Measurements from ENCODE around the gene RPUSD1. TPM values are rescaled to one million over a fixed set of nuclear protein-coding genes. Genes with fewer than 3 reads are reported as not detected.

RPUSD1 gene
- total and polyA plus RNA-seq, 2 donors (not counting 1 experiment from before 2014, with no cell fraction given) = 34.7 to 46.1 TPM

GRCh38 chr16:734981-735881 is 53.0 kb downstream of the RPUSD1 start:
- ChIA-PET CTCF (no interaction called here), POLR2A (interaction anchor here (1.7 kb wide), 1 partner anchor 14 kb away, joined by 5 read pairs; the partner anchor contains the start of gene ANTKMT)
- Histone ChIP-seq H3K4me3 (ENCODE audit: control extremely low read depth in 1 of 5, extremely low read depth in 1 of 5, insufficient read depth in 1 of 5, low read depth in 2 of 5, low read length in 4 of 5) (no peak overlapping the region), H2AFZ (ENCODE audit: insufficient read depth, low read depth, low read length, poor library complexity, severe bottlenecking) (no peak overlapping the region), H3K9ac (ENCODE audit: low read length) (no peak overlapping the region), H4K20me1 (ENCODE audit: control insufficient read depth, insufficient read depth, low read length, poor library complexity, severe bottlenecking) (peaks cover 9% of the 10 kb centered on the region), H3K4me2 (replicated peaks; ENCODE audit: low read depth, low read length, poor library complexity, severe bottlenecking) (no peak overlapping the region), H3K79me2 (ENCODE audit: control insufficient read depth, insufficient read depth, low read length) (peaks cover 10% of the 10 kb centered on the region), H3K36me3 (replicated peaks in 1 of 2; ENCODE audit: control extremely low read depth in 1 of 2, control insufficient read depth in 1 of 2, extremely low read depth in 1 of 2, insufficient read depth in 2 of 2, low read length in 1 of 2) (peaks cover 0 to 52% of the 10 kb centered on the region in 2 experiments), H3K27me3 (replicated peaks in 1 of 4; ENCODE audit: control extremely low read depth in 1 of 4, control insufficient read depth in 3 of 4, insufficient read depth in 4 of 4, low read length in 3 of 4) (no peaks in the 10 kb centered on the region), H3K9me3 (ENCODE audit: control extremely low read depth in 1 of 3, control insufficient read depth in 2 of 3, insufficient read depth in 1 of 3, low read length in 2 of 3) (no peaks in the 10 kb centered on the region), H3K4me1 (ENCODE audit: control insufficient read depth in 2 of 2, insufficient read depth in 2 of 2, low read length in 2 of 2) (peaks cover 19 to 30% of the 10 kb centered on the region in 2 donors), H3K27ac (ENCODE audit: low read length in 2 of 2) (no peak overlapping the region)
- TF ChIP-seq CTCF (IDR thresholded peaks at IDR 0.05) (no peak), EZH2 (IDR thresholded peaks at IDR 0.05; ENCODE audit: borderline replicate concordance, insufficient read depth, low read depth, low read length, poor library complexity, severe bottlenecking) (no peak)
- peaks cover 18% of the 10 kb centered on the region for H3K4me1 Mint-ChIP-seq
- no peaks in the 10 kb centered on the region for H3K27me3 Mint-ChIP-seq
- no peaks in the 10 kb centered on the region for H3K9me3 Mint-ChIP-seq (ENCODE audit: insufficient read depth)
- peak overlapping the region; percentile 37 for H3K27ac Mint-ChIP-seq
- no peak for DNase-seq
- ATAC-seq (ENCODE audit: low read depth) = no peak
- 97% methylated on average over 25 of the region's 25 CpGs for WGBS (ENCODE audit: insufficient coverage)
- H3K4me3 Mint-ChIP-seq = no peak overlapping the region
- intact Hi-C loops (cut with micrococcal nuclease) = no loop called here

Small RNA genes within 50 kb of the gene (small RNA-seq; reads per million reads assigned to genes)
- not detected for gene MIR662 (ENCODE audit: insufficient read length, low read depth, low replicate concordance)

Other genes with a start within 250 kb of the RPUSD1 start
- not detected in 2 replicates for gene PRR35, start 228.0 kb downstream of the RPUSD1 start, total RNA-seq
- not detected in 2 replicates for gene PRR35, start 228.0 kb downstream of the RPUSD1 start, polyA plus RNA-seq
- gene NHLRC4, start 221.4 kb downstream of the RPUSD1 start, total RNA-seq = 4.2 and 4.5 TPM in 2 replicates
- 1.3 and 2.2 TPM in 2 replicates for gene NHLRC4, start 221.4 kb downstream of the RPUSD1 start, polyA plus RNA-seq
- 68.5 and 79.5 TPM in 2 replicates for gene PIGQ, start 218.4 kb downstream of the RPUSD1 start, total RNA-seq
- 56.7 and 56.9 TPM in 2 replicates for gene PIGQ, start 218.4 kb downstream of the RPUSD1 start, polyA plus RNA-seq
- gene RAB40C, start 198.3 kb downstream of the RPUSD1 start, total RNA-seq = 25.5 and 26.9 TPM in 2 replicates
- 12.7 and 15.0 TPM in 2 replicates for gene RAB40C, start 198.3 kb downstream of the RPUSD1 start, polyA plus RNA-seq
- gene WFIKKN1, start 157.4 kb downstream of the RPUSD1 start, total RNA-seq = 0.84 and 0.90 TPM in 2 replicates
- gene WFIKKN1, start 157.4 kb downstream of the RPUSD1 start, polyA plus RNA-seq = 0.53 and 0.64 TPM in 2 replicates
- 47.2 and 56.6 TPM in 2 replicates for gene METTL26, start 152.1 kb downstream of the RPUSD1 start, total RNA-seq
- gene METTL26, start 152.1 kb downstream of the RPUSD1 start, polyA plus RNA-seq = 77.7 and 140 TPM in 2 replicates
- gene MCRIP2, start 146.6 kb downstream of the RPUSD1 start, total RNA-seq = 29.2 and 31.6 TPM in 2 replicates
- 28.5 and 46.0 TPM in 2 replicates for gene MCRIP2, start 146.6 kb downstream of the RPUSD1 start, polyA plus RNA-seq
- gene WDR90, start 139.0 kb downstream of the RPUSD1 start, total RNA-seq = 34.7 and 45.0 TPM in 2 replicates
- 23.1 and 25.7 TPM in 2 replicates for gene WDR90, start 139.0 kb downstream of the RPUSD1 start, polyA plus RNA-seq
- gene RHOT2, start 120.2 kb downstream of the RPUSD1 start, total RNA-seq = 207 and 215 TPM in 2 replicates
- gene RHOT2, start 120.2 kb downstream of the RPUSD1 start, polyA plus RNA-seq = 461 and 536 TPM in 2 replicates
- 0.76 and 1.0 TPM in 2 replicates for gene RHBDL1, start 112.7 kb downstream of the RPUSD1 start, total RNA-seq
- 1.6 and 2.9 TPM in 2 replicates for gene RHBDL1, start 112.7 kb downstream of the RPUSD1 start, polyA plus RNA-seq
- gene STUB1, start 108.0 kb downstream of the RPUSD1 start, total RNA-seq = 91.2 and 94.3 TPM in 2 replicates
- gene STUB1, start 108.0 kb downstream of the RPUSD1 start, polyA plus RNA-seq = 116 and 128 TPM in 2 replicates
- gene JMJD8, start 104.0 kb downstream of the RPUSD1 start, total RNA-seq = 41.3 and 46.3 TPM in 2 replicates
- 61.1 and 69.3 TPM in 2 replicates for gene JMJD8, start 104.0 kb downstream of the RPUSD1 start, polyA plus RNA-seq
- gene WDR24, start 98.0 kb downstream of the RPUSD1 start, total RNA-seq = 16.8 and 19.1 TPM in 2 replicates
- gene WDR24, start 98.0 kb downstream of the RPUSD1 start, polyA plus RNA-seq = 16.8 and 17.5 TPM in 2 replicates
- 3.5 and 5.8 TPM in 2 replicates for gene FBXL16, start 82.6 kb downstream of the RPUSD1 start, total RNA-seq
- 1.5 and 2.2 TPM in 2 replicates for gene FBXL16, start 82.6 kb downstream of the RPUSD1 start, polyA plus RNA-seq
- gene METRN, start 73.3 kb downstream of the RPUSD1 start, total RNA-seq = 6.7 and 10.4 TPM in 2 replicates
- 2.6 and 6.9 TPM in 2 replicates for gene METRN, start 73.3 kb downstream of the RPUSD1 start, polyA plus RNA-seq
- 41.0 and 53.6 TPM in 2 replicates for gene ANTKMT, start 67.2 kb downstream of the RPUSD1 start, total RNA-seq
- gene ANTKMT, start 67.2 kb downstream of the RPUSD1 start, polyA plus RNA-seq = 37.9 and 54.1 TPM in 2 replicates
- 11.2 and 11.8 TPM in 2 replicates for gene CCDC78, start 61.9 kb downstream of the RPUSD1 start, total RNA-seq
- 15.9 and 34.2 TPM in 2 replicates for gene CCDC78, start 61.9 kb downstream of the RPUSD1 start, polyA plus RNA-seq
- gene HAGHL, start 61.3 kb downstream of the RPUSD1 start, total RNA-seq = 32.0 and 32.3 TPM in 2 replicates
- gene HAGHL, start 61.3 kb downstream of the RPUSD1 start, polyA plus RNA-seq = 40.4 and 87.1 TPM in 2 replicates
- 59.4 and 67.6 TPM in 2 replicates for gene CIAO3, start 47.4 kb downstream of the RPUSD1 start, total RNA-seq
- gene CIAO3, start 47.4 kb downstream of the RPUSD1 start, polyA plus RNA-seq = 45.4 and 68.4 TPM in 2 replicates
- not detected in 2 replicates for gene MSLN, start 27.6 kb downstream of the RPUSD1 start, total RNA-seq
- gene MSLN, start 27.6 kb downstream of the RPUSD1 start, polyA plus RNA-seq = not detected in 2 replicates
- gene CHTF18, start 239 bp upstream of the RPUSD1 start, total RNA-seq = 76.1 and 77.9 TPM in 2 replicates
- gene CHTF18, start 239 bp upstream of the RPUSD1 start, polyA plus RNA-seq = 72.3 and 112 TPM in 2 replicates
- gene GNG13, start 12.4 kb upstream of the RPUSD1 start, total RNA-seq = not detected in 2 replicates
- gene GNG13, start 12.4 kb upstream of the RPUSD1 start, polyA plus RNA-seq = not detected in 2 replicates
- gene LMF1, start 182.6 kb upstream of the RPUSD1 start, total RNA-seq = 60.3 and 63.2 TPM in 2 replicates
- 36.4 and 42.2 TPM in 2 replicates for gene LMF1, start 182.6 kb upstream of the RPUSD1 start, polyA plus RNA-seq
- 1.2 TPM in 2 replicates for gene SOX8, start 193.4 kb upstream of the RPUSD1 start, total RNA-seq
- gene SOX8, start 193.4 kb upstream of the RPUSD1 start, polyA plus RNA-seq = 0.03 and 0.07 TPM in 2 replicates